GM18951 (cell line): ENCODE results near the gene LRRTM2.

Experiments
- POLR2A ChIP-seq: IDR thresholded peaks from 4 replicates; pipeline ENCODE4 v1.6.1; 2011; ENCODE audit warnings: mild to moderate bottlenecking; ENCODE audit not compliant: insufficient read length, insufficient read depth; ENCODE audit errors: extremely low read depth
- in situ Hi-C: fragments of 300-500 bp; cut with MboI; formaldehyde crosslinking; loops from one replicate; pipeline ENCODE4 v1.12.0; 2022; ENCODE audit warnings: low sequenced_read_pairs, mixed read lengths, inconsistent platforms; ENCODE audit not compliant: unreplicated experiment

Gene LRRTM2

DNA sequence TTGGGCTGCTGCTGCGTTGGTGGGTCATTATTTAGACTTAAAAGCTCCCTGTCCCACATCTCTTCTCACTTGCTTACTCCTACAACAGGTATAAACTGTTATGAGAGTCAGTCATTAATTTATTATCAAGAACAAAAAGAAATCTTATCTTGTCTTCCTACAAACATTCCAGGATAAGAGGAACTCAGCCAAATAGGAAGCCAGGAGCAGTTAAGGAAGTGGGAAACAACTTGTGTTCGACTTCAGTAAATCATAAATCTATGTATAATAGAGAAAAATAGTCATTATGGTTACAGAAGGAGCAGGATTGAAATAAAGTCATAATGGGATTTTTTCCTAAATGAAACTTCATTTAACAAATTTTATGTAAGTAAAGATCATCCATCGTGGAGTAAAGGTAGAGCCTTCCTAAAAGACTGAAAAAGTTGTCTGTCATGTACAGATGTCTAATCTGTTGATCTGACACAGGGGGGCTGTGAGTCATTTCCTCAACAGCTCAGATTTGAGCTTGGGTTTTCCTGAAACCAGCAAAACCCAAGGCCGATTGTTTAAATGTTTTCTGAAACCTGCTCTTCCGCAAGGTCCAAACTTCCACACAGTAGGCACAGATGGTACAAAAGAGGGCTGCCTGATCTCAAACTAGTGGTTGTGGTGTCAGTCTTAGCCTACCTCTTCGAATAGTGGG is 25.3 kb upstream of the LRRTM2 start:
- in situ Hi-C loops = no loop called here
- TF ChIP-seq POLR2A = no peak

DNA sequence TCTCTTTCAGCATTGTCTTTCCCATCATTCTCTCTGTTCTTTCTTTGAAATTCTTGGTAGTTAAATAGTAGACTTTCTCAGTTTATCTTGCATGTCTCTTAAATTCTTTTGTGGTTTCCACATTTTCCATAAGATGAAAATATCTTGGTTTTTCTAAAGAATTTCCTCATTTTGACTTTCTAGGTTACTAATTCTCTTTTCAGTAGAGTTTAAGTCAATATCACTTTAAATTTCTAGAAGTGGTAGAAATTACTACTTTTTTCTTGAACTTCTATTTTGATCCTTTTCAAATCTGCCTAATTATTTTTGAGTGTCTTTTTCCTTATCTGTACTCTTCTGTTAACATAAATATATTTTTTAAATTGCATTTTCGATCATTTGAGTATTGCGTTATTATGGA is 23.6 kb upstream of the LRRTM2 start:
- no peak for TF ChIP-seq POLR2A
- in situ Hi-C loops = no loop called here

DNA sequence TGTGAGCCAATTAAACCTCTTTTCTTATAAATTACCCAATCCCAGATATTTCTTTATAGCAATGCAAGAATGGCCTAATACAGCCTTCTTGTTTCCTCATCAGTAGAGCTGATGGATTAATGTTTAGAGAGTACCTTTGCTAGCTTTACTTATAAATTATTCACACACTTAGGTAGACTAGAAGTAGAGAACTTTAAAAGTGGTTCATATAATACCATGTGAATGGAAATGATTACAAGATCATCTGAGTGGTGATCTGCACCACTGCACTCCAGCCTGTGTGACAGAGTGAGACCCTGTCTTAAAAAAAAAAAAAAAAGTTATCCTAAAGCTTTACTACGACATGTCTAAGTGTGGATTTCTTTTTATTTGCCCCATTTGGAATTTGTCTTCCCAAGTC is 23.2 kb upstream of the LRRTM2 start:
- in situ Hi-C loops = no loop called here
- no peak for TF ChIP-seq POLR2A

DNA sequence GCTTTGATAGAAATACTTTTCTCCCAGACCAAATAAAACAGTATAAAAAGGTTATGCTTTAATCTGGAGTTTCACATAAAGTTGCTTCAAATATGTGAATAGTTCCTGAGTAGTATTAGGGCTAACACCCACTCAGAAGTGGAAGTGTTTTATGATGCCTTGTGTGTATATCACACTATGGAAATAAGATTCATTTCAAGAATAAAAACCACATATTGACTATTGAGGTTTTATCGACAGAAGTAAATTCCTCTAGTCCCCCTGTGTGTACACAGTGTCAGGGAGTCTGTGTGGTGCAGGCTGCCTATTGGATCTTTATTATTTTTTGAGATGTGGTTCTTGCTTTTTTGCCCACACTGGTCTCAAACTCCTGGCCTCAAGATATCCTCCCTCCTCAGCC is 20.8 kb upstream of the LRRTM2 start:
- in situ Hi-C loops = no loop called here
- no peak for TF ChIP-seq POLR2A

DNA sequence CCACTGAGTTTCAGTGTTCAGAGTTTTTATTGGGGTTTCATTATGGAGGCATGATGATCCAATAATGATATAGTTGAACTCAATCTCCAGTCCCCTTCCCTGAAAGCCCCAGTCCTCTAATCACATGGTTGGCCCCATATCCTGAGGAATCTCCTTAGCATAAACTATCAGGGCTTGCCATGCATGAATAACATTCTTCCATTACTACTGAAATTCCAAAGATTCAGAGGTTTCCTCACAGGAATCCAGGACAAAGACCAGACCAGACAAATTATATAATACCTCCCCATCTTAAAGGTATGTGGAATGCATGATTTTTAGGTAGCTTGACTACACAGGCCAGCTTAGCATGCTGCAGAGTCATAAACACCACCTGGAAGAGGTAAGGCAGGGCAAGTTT is 15.5 kb upstream of the LRRTM2 start:
- no peak for TF ChIP-seq POLR2A
- in situ Hi-C loops = no loop called here

DNA sequence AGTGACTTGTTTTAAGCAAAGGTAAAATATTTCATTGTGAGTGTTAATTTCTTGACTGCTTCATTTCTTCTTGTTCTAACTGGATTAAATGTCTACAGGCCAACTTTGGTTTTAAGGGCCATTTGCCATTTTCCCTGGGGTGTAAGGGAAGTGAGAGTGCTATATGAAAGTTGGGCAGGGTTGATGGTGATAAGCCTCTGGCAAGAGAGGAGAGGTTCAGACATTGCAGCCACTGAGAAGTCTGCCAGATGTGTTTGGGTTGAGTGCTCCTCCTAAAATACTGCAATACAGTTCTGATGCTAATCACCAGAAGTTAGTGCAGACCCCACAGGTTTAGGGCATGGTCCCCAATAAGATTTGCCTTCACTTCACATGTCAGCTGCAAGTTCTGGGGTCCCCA is 14.9 kb upstream of the LRRTM2 start:
- TF ChIP-seq POLR2A = no peak
- in situ Hi-C loops = no loop called here

DNA sequence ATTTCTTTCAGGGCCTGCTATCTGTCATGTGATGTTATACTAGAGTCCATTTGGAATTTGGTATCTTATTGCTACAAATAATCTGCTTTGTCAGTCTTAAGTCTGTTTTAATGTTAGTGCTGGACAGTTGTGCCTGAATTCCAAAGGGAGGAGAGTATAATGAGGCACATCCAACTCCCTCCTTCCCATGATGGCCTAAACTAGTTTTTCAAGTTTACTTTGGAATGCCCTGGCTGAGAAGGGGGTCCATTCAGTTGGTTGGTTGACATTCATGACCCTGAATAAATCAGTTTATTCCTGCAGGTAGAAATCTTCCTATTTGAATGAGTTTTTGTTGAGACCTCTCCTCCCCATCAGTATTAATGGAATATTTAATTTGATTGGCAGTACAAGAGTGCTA is 9.4 kb upstream of the LRRTM2 start:
- no peak for TF ChIP-seq POLR2A
- in situ Hi-C loops = no loop called here

DNA sequence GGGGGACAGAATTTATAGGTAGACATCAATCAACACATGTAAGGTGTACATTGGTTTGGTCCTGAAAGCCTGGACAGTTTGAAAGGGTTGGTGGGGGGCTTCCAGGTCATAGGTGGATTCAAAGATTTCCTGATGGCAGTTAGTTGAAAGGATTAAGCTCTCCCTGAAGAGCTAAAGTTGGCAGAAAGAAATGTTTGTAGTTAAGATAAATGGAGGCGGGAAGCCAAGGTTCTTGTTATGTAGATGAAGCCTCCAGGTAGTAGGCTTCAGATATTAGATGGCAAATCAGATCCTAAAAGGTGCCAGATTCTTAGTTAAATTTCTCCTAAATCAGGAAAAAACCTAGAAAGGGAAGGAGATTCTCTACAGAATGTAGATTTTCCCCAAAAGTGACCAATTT is 9.0 kb upstream of the LRRTM2 start:
- TF ChIP-seq POLR2A = no peak
- in situ Hi-C loops = no loop called here

DNA sequence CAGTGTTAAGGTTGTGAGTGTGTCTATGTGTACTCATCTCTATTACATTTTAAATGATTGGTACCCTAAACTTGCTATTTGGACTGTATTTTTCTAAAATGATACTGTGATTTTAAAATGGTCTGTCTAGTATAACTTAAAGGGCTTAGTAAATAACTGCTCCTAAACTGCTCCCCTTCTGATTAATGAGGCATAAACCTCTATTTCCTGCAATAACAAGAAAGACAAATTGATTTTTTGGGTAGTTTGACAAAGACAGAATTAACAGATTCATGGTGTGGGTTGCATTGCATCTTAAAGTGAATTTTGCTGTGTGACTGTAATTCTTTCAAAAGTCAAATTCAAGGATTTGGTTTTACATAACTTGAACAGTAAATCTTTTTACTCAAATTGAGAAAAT is 8.1 kb upstream of the LRRTM2 start:
- in situ Hi-C loops = no loop called here
- no peak for TF ChIP-seq POLR2A

DNA sequence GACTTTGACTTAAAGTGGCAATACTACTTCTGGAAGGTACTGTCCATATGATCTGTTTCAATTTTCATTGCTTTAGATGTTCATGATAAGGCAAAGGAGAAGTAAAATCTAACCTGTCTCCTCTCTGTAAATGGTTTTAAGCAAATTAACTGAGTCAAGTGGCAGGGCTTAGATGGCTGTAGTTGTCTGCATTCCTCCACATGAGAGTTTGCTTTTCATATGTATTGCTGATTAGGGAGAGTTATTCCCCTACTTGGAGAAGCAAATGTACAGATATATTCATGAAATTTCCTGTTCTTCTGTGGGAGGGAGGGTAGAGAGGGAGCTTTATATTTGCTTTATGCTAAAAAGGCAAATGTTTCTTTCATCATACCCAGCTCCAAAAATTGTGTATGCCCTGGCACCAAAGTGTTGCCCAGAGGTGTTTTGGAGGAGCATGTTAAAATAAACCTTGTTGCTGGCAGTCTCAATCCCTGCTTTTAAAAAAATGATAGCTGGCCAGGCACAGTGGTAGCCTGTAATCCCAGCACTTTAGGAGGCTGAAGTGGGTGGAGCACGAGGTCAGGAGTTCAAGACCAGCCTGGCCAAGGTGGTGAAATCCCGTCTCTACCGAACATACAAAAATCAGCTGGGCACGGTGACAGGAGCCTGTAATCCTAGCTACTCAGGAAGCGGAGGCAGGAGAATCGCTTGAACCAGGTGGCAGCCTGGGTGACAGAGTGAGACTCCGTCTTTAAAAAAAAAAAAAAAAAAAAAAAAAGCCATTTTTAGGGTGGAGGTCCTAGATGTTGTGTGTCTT is 3.5 kb upstream of the LRRTM2 start:
- TF ChIP-seq POLR2A = no peak
- in situ Hi-C loops = no loop called here

DNA sequence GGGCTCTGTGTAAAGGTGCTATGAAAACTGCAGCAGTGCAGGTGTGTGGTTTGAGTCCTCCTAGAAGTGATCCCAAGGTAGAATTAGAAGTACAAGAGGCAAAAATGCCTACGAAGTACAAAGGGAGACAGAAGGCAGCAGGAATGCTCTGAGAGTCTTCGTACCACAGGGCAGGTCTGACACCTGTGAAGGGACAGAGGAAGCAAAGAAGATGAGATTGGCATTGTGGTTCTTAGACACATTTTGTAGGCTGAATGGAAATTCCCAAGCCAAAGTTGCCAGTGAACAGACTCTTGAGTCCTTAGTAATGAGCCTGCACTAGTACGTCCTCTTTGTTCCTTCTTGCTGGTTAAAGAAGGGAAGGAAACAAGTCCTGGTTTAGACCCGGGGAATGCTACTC is 1.7 kb upstream of the LRRTM2 start:
- TF ChIP-seq POLR2A = no peak
- in situ Hi-C loops = no loop called here

DNA sequence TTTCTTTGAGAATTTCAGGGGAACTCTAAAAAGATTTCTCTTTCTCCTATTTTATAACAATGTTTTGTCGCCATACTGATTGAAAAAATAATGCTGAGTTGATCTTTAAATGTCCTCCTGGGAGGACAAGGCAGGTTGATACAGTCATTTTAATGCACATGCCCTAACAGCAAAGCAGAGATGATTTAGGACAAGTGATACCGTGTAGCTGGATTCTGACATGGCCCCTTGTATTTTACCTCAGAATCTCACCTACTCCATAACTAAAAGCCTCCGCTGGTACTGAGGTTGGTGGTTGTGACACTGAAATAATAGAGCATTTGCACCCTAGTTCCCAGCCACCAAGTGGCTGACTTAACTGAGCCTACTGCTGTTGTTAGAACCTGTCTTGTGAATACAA is 811 bp upstream of the LRRTM2 start:
- in situ Hi-C loops = no loop called here
- TF ChIP-seq POLR2A = no peak

DNA sequence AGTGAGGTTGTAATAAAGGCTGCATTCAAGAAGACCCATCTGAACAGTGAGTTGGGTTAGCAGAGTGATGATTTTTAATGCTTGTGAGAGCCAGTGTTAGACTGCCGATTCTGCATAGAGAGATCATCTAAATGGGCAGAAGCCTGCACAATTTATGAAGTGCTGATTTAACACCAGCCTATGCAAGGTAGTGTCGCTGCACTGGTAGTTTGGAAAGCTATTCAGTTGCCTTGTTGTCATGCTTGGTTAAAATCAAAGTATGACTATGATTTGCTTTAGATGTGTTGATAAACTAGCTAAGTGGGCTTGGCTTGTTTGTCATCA is 379 bp upstream of the LRRTM2 start:
- TF ChIP-seq POLR2A = no peak
- in situ Hi-C loops = no loop called here

DNA sequence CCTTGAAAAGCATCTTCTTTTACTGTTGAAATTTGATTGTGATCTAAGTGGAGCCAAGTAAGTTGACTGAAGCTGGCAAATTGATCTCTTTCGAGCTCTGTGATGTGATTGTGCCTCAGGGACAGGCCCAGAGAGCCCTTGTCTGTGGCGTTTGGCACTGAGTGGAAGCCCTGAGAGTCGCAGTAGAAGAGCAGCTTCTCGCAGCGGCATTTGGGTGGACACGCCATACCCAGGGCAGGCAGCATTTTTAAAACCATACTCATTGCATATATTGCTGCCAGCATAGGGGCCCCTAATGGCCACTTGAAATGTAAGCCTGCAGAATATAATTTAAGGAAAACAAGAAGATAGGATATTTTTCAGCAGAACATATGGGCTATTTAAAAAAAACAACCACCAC is 894 bp downstream of the LRRTM2 start:
- in situ Hi-C loops = no loop called here
- no peak for TF ChIP-seq POLR2A

DNA sequence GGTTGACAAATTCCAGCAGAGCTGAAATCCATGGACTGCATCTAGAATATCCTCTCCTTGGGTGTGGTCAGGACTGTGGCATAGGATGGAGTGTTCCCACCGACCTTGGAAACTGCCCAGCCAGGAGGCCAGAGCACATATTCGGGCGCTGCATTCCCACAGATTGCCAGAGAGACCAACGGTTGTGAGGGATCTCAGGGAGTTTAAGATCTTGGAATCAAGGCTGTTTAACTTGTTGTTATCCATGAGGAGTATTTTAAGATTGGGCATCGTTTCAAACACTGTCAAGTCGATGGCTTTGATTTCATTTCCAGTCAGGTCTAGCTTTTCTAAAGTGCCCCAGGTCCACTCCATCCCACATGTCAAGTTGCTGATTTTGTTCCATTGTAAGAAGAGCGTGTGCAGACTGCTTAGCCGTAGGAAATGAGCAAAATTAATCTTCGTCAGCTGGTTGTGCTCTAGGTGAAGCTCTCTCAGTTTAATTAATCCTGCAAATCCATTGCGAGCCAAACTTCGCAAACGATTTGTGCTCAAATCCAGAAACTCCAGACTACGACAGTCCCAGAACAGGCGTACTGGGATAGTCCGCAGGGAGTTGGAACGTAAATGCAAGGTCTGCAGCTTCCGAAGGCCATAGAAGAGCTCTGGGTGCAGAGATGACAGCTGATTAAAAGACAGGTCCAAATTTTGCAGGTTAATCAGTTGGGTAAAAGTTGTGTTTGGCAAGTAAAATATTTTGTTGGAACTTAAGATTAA is 1.5 kb downstream of the LRRTM2 start:
- TF ChIP-seq POLR2A = no peak
- in situ Hi-C loops = no loop called here
